ENCODE data around the gene SYNGR4.

- TF ChIP-seq POLR2AphosphoS5 (IDR thresholded peaks at IDR 0.05; ENCODE audit: borderline replicate concordance, low read depth, low read length) (no peak), EZH2 (IDR thresholded peaks at IDR 0.05) (no peak)
Measured at GRCh38 chr19:48421548-48421947, 57.4 kb downstream of the SYNGR4 start.

All from SK-N-MC (cell line).